DMS79 treated with DMSO at 0.1 percent for 48 hours (cell line): ENCODE measurements around the gene CBX8.
A peak's percentile ranks its signal among the peaks of the same experiment; 100 is the strongest.

Experiments used
- DNase-seq: peaks from one replicate; lab custom pipeline; 2025; lab: John Stamatoyannopoulos, UW

The CBX8 gene

DNA sequence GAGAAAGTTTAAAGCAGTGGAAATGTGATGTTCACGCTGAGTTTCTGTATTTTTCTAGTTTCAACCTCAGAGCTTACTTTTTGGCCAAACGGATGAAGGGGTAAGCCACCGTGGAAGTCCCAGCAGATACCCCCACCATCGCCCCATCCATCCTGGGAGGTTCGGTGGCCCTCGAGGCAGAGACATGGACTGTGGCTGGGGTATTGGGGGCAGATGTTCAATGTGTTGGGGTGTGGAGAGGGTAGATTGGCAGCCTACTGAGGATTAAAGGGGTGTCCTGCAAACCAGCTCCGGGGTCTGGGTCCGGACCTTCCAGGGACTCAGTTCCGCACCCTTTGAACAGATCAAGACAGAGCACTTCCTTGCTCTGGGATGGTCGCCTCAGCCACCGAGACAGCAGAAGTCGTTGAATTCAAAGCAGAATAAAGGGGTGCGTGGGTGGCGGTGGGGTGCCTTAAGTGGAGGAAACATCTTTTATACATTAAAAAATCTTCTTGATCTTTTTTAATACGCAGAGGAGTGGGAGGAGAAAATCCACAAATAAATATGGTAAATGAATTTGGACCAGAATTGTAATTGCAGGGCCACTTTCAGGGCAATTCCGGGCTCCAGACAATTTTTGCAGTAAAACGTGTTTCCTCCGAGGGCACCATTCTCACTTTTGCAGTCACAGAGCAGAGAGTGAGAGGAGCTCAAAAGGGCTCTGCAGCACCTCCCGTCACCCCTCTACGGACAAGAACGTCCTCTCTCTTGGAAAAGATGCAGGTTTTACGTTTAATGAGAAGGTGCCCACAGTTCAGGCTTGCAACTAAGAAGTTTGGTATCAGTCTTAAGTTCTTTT lies 8.2 kb upstream of the CBX8 start:
- DNase-seq: no peak

DNA sequence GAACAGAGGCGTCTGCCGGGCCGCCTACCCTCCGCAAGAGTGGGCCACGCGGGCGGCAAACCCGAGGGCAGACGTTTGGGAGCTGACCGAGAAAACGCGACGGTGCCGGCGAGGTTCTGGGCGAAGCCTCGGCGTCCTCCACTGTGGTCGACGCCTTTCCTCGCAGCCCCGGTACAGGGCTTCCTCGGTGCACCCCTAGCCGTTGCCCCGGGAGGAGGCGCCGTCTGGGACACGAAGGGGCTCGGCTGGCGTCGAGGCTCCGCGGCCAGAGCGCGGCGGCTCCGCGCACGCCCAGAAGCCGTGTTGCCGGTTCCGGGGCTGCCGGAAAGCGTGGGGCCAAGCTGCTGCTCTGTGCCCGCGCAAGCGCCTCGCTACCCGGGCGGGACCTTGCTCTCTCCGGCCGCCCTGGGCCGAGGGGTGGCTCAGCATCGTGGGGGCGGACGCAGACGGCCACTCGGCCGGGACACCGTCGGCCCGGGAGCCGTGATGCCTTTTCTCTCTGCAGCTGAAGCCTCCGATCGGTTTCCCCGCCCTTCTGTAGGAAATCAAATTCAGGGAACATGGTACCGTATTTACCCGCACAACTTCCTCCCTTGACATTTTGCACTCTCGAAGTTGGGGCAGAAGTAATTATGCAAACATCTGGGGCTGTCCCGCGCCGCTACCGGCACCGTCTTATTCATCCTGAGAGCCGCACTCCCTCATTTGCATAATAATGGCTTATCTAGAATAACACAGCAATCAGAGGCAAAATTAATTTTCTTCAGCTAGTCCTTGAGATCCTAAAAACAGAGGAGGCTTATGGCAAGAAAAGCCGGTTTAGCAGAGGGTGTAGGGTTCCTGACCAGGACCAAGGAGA lies 7.3 kb upstream of the CBX8 start:
- DNase-seq: no peak

DNA sequence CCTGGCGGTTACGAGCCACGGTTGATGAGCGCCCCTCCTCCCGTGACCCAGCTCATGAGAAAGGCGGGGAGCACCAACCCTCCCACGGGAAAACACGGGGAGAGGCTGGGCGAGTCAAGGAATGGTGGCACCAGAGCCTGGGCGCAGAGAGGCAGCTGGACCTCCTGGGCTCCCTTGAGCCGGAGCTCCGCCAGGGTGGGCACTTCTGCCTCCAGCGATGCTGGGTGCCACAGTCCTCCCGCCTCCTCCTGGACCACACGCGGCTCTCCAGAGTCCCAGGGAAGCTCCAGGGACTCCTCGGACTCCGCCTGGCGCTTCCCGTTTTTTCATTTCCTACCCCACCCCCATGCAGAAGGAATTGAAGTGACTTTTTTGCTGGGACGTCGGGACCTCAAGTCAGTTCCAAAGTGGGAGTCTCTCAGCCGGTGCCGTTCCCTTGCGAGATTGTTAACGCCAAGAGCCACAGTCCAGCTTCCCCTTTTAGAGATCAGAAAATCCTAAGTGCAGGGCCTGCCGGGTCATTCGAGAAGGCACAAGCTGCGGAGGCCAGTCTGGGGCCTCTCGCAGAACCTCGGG lies 6.6 kb upstream of the CBX8 start:
- DNase-seq: no peak

DNA sequence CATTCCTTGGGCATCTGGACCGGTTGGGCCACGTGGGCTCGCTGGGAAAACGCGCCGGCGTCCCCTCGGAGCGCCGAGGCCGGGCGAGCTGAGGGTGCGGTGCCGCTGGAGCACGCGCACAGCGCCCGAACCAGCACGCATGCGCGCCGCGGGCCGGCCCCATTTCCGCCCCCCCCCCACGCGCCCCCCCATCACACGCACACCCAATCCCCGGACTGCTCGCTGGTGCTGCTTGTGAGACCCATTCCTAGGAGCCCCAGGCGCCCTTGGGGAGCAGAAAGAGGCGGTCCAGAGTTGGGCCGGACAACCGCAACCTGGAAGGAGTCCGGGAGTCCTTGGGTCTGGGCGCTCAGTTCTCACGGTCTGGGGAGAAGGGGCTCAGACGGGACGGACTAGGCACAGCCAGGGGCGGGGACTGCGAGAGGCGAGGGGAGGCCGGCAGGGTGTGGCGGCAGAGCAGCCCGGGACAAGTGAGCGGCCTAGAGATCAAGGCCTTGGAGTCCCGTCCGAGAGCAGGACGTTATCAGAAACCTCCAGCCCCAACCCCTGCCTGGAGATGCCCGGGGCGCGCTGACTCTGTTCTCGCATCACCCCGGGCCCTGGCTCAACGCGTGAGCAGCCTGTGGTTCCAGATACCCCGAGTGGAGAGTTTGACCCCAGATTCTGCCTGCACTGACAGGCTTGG lies 6.0 kb upstream of the CBX8 start:
- no peak for DNase-seq

DNA sequence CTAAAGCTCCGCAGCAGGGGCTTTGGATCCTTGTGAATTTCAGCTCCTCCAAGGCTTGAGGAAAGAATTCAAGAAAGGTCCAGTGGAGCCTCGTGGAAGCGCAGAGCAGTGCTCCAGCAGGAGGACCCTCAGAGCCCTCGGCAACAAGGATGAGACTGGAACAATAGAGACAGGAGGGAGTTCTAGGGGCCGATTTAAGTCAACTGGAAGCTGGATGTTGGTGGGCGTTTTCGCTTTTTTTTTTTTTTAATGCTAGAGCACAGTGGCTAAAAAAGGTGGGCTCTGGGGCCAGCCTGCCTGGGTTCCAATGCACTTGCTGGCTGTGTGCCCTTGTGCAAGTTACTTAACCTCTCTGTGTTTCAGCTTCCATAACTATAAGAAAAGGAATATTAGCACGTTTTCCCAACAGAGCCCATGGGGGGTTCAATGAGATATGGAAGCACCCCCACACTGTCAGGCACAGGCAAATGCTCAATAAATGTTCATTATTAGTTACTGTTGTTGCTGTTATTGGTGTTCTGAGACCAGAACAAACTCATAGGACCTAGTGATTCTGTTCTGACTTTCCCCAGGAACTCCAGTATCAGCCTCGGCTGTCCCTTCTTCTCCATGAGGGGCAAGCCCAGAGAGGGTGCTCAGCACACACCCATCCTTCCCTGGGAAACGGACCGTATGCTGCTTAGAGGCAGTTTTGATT lies 5.3 kb upstream of the CBX8 start:
- DNase-seq: no peak

DNA sequence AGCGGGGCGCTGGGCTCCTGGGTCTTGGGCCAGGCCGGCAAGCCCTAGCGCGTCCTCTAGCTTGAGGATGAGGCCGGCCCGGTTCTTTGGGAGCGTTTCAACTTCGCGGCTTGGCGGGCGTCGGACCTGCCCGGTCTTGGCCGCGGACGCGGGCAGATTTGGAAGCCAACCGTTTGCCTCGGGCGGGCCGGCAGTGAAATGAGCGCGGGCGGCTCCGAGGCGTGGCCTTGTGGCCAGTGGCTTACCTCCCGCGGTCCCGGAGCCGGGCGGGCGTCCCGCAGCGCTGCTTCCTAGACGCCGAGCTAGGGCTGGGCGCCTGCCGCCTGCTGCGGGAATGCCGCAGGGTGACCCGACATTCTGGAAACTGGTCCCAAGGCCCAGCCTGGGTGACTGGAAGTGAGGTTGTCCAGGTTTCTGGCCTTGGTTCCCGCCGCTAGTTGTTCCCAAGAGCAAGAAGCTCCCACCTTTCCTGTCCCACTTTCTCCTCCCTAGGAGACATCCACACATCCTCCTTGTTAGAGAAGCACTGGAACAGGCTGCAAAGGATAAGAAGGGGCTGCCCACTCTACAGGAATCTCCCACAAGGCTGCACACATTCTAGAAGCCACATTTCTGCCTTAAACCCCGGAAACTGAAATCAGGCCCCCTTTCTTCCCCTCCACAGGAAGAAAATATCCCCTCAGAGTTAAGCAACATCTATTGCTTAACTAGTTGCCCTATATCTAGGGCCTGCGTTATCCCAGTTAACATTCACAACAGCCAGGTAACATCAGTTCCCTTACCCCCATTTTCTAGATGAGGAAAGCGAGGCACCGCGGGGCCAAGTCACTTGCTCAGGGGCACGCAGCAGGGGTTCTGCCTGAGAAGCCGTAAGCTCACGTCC lies 4.5 kb upstream of the CBX8 start:
- peak; percentile 6 for DNase-seq

DNA sequence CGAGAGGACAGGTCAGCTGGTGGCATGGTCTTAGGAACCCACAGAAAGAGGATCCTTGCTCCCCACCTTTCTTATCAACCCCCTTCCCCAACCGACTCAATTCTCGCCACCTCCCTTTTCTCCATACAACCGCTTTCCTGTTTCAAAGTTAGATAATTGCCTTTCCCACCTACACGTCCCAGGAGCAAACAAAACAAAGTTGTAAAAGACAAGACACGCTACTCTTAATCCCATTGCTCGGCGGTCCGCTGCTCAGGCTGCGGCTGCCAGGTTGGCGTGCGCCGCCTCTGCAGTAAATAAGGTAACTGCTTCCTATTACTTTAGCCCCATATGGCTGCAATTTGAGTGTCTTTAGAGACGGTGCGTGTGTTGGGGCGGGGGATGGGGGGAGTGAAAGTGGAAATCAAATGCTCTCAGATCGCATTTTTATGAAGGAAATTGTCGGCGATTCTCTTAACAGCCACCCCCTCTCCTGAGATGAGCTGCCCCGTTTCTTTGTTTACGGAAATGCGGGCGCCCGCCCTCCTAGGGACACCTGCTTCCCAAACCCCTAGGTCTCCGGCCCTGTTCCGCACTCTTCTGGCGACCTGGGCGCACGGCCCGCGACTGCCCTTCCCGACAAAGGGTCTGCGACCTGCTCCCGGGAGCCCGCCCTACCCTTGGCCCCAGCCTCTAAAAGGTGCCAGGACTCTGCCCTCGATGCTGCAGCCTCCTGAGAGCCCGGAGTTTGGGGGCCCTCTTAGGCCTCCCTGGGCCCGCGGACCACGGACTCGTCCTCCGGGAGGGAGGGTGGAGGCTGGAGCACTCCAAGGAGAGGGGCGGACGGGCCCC lies 3.7 kb upstream of the CBX8 start:
- DNase-seq: peak; percentile 29

DNA sequence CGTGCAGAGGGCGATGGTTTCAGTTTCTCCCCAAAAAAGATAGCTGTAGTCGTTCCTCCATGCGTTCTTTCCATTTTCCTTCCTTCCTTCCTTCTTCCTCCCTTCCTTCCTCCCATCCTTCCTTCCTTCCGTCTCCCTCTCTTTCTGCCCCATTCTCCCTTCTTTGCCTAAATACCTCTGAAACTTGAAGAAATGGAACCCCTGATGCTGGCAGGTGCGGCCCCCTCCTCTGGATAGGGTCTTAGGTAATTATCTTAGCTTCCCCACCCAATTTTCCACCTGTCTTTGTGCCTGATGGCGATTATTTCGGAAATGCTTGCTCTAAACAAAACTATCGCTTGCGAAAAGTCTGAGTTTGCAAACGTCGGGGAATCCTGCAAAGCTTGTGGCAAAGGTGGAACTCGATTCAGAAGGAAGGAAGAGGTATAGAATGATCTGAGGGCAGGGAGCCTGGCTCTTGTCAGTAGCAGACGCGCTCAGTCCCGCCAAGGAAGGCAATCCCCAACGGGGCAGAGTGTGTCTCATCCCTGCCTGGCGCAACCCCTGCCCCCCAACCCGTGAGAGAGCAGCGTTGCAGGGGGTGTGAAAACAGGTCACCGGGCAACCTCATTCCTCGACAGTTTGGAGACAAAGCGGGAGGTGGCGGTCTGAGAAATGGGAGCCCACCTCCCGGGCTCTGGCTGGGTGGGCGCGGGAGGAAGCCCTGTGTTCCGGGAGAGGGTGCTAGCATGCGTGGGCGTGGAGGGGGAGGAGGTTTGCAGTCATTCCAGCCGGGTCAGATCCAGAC lies 2.9 kb upstream of the CBX8 start:
- no peak for DNase-seq

DNA sequence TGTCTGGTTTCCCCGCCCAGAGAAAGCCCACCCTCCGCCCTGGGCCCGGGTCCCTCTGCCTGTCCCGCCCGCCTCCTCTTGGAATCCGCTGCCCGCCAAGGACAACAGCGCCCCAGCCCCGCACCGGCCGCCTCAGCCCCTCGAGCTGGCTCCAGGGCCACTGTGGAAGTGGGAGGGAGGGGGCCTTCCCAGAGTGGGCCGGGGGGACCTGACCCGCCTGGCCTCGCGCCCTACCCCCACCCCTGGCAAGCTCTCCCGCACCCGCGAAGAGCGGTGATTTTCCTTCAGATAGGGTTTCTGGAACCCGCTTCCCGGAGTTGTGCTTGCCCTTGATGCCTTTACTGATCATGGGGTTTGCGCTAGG lies 2.3 kb upstream of the CBX8 start:
- no peak for DNase-seq

DNA sequence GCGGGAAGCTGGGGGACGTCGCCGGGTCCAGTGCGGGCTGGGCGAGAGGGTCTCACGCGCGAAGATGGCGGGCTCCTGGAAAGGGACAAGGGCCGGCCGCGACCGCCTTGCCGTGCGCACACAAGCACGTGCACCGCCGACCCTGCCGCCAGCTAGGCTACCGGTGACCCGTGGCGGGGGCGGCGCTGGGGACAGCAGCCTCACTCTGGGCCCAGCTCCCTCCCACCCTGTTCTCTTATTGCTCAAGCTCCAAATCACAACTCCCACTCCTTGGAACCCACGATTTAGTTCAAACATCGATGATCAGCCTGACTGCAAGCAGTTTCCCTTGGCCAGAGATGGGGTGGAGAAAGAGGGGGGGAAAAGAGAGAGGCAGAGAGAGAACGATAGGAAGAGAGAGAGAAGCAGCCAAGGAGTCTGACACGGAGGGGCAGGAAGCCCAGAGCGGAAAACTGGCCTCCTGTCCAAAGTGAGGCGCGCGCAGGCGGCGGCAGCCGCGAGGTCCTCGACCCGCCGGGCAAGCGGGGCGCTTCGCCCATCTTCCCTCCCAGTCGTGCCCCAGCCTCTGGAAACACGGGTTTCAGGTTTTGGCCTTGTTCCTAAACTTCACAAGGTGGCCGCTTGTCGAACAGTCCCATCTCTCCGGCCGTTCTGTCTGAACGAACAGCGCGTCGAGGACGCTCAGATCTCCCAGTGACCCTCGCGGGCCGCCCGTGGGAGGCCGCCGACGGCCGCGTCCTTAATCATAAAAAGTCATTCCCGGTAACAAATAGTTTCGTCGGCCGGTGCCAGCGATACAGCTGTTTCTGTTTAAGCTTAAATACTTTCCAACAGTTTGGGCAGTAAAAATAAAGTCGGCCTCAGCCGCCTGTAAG lies 1.7 kb upstream of the CBX8 start:
- no peak for DNase-seq

DNA sequence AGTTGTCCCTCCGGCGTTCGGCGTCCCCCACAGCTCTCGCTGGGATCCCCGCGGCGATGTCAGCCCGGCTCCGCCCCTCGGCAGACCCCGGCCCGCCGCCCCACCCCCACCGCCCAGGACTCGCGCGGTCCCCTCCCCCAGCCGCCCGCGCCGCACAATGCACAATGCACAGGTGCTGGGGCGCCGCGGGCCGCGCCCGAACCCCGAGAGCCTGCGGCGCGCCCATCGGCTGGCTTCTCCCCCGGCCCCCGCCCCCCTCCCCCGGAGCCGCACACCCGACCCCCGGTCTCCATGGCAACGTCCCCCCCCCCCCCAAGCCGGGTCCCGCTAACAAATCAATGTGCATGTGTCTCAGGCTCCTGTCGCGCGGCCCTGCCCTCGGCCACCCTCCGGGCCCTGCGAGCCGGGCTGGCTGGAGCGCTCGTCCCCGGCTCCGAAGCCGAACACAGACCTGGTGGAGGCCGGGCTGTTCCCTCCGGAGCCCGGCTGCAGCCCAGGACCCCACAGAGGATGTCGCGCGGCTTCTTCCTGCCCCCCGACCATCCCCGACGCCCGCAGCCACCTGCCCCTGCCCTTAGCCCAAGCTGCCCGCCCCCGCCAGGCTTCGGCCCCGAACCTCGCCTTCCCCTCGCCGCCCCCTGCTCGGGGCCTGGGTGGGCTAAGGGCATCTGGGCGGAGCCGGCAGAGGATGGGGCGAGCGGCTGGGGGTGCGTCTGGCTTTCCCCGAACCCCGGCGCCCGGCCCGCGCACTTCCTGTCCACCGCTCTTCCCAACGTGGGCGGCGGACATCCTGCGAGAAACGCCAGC lies 818 bp upstream of the CBX8 start:
- DNase-seq: no peak

DNA sequence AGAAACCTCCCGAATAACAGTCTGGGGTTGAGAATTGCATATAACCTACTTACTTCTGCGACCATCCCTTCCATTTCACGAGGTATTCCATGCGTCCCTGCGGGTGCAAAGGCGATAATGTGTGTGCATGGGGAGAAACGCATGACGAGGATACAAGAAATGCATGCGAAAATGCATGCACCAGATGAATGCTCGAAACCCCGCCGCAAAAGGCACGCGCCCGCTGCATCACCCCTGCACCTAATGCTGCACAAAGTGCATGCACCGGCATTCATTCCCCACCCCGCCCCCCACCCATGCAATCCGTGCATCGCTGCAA lies 474 bp downstream of the CBX8 start:
- no peak for DNase-seq

DNA sequence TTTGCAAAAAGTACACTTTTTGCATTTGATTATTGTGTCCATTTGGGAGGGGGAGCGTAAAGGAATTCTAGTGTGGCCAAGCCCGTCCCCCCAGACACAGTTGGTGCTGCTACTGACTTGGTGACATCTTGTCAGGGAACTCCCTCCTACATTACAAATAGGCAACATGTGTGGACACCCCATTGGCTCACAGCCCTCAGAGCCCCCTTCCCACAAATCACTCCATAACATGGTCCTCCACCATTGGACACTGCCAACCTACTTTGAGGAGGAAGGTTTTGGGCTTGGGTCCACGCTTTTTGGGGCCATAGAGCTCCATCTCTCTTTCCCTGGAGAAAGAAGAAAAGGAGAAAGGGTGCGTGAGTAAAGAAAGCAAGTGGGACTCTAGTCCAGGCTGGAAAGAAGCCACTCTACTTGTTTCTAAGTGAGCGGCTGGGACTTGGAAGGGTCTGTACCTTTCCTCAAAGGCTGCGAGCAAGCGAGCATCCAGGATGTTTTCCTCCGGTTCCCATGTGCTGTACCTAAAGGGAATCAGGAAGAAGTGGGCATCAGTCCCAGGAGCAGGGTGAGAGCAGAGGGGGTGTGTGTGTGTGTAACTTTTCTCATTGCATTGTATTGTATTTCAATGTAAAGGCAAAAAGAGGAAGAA lies 958 bp downstream of the CBX8 start:
- no peak for DNase-seq

DNA sequence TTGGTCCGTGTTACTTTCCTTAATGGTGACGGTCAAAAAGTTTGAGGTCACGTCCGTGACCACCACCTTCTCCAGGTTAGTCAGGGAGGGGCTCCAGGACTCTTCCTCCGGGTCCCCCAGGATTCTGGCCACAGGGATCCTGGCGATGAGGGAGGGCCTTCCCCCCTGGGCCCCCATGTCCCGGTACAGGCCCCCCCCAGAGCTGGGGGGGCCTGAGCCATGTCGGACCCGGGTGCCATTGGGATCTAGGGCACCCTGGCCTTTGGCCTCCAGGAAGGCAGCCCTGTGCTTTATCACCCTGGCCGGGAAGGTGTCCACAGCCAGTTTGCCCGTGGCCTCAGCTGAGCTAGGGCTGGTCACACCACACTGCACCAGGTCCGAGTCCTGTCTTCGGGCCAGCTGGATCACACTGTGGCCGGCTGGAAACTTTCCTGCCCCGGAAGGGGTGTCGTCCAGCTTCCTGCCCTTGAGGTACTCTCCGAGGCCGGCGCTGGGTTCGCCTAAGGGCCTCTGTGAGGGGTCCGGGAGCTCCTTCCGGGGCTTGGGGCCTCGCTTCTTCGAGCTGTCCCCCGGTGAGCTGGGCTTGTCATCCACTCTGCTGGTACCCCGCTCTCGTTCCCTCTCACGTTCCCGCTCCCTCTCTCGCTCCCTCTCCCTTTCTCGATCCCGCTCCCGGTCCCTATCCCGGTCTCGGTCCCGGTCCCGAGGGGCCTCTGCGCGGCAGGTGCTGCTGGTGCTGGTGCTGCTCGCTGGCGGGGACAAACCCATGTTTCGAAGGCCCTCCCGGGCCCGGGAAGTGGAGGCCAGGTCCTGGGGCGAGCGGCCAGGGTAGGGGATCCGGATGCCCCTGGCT lies 2.0 kb downstream of the CBX8 start:
- no peak for DNase-seq

DNA sequence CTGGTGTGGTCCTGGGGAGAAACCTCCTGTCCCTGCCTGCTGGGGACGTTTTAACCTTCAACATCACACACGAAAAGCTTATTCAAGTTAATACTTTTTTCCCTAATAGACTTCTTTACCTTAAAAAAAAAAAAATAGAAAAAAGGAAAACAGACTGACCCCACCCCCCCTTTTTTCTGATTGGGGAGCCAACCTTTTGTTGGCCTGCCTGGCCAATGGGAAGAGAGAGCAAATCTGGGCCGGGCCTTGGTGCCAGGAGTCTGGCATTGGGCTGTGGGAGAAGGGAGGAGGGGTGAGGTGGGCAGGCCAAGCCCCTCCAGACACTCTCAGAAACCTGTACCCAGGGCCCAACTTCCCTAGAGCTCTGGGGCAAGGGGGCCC lies 3.0 kb downstream of the CBX8 start:
- DNase-seq: no peak
